GM23338 (cell line): ENCODE data around the gene VRK1. TPM values are rescaled to one million over a fixed set of nuclear protein-coding genes. Genes with fewer than 3 reads are reported as not detected.

ENCODE experiments used
- ATAC-seq: fragments of 200-7000 bp; cut with Tn5 transposase; 3 replicates; pipeline ENCODE4 v1.9.1; 2020
- DNase-seq: peaks from one replicate; pipeline ENCODE4 v3.0.0-alpha.2; 2015; ENCODE audit warnings: low spot score
- H2AFZ ChIP-seq: fragments of 200-600 bp; sonication (generic); 2 replicates; pipeline ENCODE4 v1.8.0; 2016; ENCODE audit warnings: antibody characterized with exemption, mild to moderate bottlenecking, moderate library complexity
- H3F3A ChIP-seq: fragments of 200-600 bp; sonication (generic); replicated peaks from 2 replicates; pipeline ENCODE4 v1.8.0; 2017; ENCODE audit warnings: antibody characterized with exemption, mixed run types, low read depth
- H3K27ac ChIP-seq: fragments of 200-600 bp; sonication (generic); 2 replicates; pipeline ENCODE4 v1.6.1; 2016; ENCODE audit warnings: low read depth
- H3K27me3 ChIP-seq: fragments of 200-600 bp; sonication (generic); 2 replicates; pipeline ENCODE4 v1.8.0; 2016; ENCODE audit warnings: mild to moderate bottlenecking, mixed run types, moderate library complexity; ENCODE audit not compliant: insufficient read depth
- H3K36me3 ChIP-seq: fragments of 200-600 bp; sonication (generic); 2 replicates; pipeline ENCODE4 v1.8.0; 2016; ENCODE audit warnings: mild to moderate bottlenecking; ENCODE audit not compliant: insufficient read depth
- H3K4me1 ChIP-seq: fragments of 200-600 bp; sonication (generic); 2 replicates; pipeline ENCODE4 v1.8.0; 2016; ENCODE audit warnings: mild to moderate bottlenecking, moderate library complexity; ENCODE audit not compliant: insufficient read depth
- H3K4me2 ChIP-seq: fragments of 200-600 bp; sonication (generic); 2 replicates; pipeline ENCODE4 v1.7.1; 2017; ENCODE audit warnings: mixed run types
- H3K4me3 ChIP-seq: fragments of 200-600 bp; sonication (generic); 2 replicates; pipeline ENCODE4 v1.6.1; 2016; ENCODE audit warnings: mixed run types
- H3K79me2 ChIP-seq: fragments of 200-600 bp; sonication (generic); replicated peaks from 2 replicates; pipeline ENCODE4 v1.8.0; 2017; ENCODE audit warnings: mild to moderate bottlenecking; ENCODE audit not compliant: insufficient read depth
- H3K9me2 ChIP-seq: fragments of 200-600 bp; sonication (generic); 2 replicates; pipeline ENCODE4 v1.8.0; 2017; ENCODE audit not compliant: insufficient read depth
- H4K20me1 ChIP-seq: fragments of 200-600 bp; sonication (generic); replicated peaks from 2 replicates; pipeline ENCODE4 v1.8.0; 2017; ENCODE audit warnings: mild to moderate bottlenecking; ENCODE audit not compliant: insufficient read depth
- H3K27ac Mint-ChIP-seq: 2 replicates; pipeline ENCODE4 v1.8.0; 2020; ENCODE audit warnings: inconsistent platforms, mild to moderate bottlenecking, moderate library complexity, mixed read lengths
- H3K27me3 Mint-ChIP-seq: 3 replicates; pipeline ENCODE4 v1.8.0; 2022; ENCODE audit warnings: low read depth, mild to moderate bottlenecking, moderate library complexity, mixed read lengths, inconsistent platforms; ENCODE audit not compliant: insufficient read depth, poor library complexity
- H3K36me3 Mint-ChIP-seq: 3 replicates; pipeline ENCODE4 v1.8.0; 2021; ENCODE audit warnings: low read depth, mild to moderate bottlenecking, inconsistent platforms, moderate library complexity, mixed read lengths
- H3K4me1 Mint-ChIP-seq: 3 replicates; pipeline ENCODE4 v1.8.0; 2020; ENCODE audit warnings: mild to moderate bottlenecking, inconsistent platforms, mixed read lengths
- H3K4me3 Mint-ChIP-seq: 3 replicates; pipeline ENCODE4 v1.8.0; 2021; ENCODE audit warnings: moderate library complexity, mild to moderate bottlenecking, inconsistent platforms, mixed read lengths
- H3K9me3 Mint-ChIP-seq: 3 replicates; pipeline ENCODE4 v1.8.0; 2020; ENCODE audit warnings: moderate library complexity, mild to moderate bottlenecking, inconsistent platforms, mixed read lengths
- EZH2phosphoT487 ChIP-seq: fragments of 200-600 bp; sonication (generic); IDR thresholded peaks from one replicate; pipeline ENCODE4 v1.8.1; 2018; ENCODE audit warnings: antibody characterized with exemption; ENCODE audit not compliant: unreplicated experiment
- JUNB ChIP-seq: IDR thresholded peaks from one replicate; pipeline ENCODE4 v1.6.1; 2016; ENCODE audit warnings: antibody characterized with exemption; ENCODE audit not compliant: unreplicated experiment
- NANOG ChIP-seq: IDR thresholded peaks from 2 replicates; pipeline ENCODE4 v1.6.1; 2016; ENCODE audit warnings: antibody characterized with exemption, borderline replicate concordance
- ZNF462 ChIP-seq: fragments of 250-450 bp; sonication (Bioruptor Pico); IDR thresholded peaks from 2 replicates; pipeline ENCODE4 v1.5.0; 2020; ENCODE audit warnings: mild to moderate bottlenecking, moderate library complexity
- polyA plus RNA-seq: library from polyadenylated mRNA; unstranded; fragments of >200 nt; fragmentation: Nextera tagmentation; extraction: Ambion mirVana; gene quantifications from 2 replicates; pipeline ENCODE4 v1.2.1, GENCODE V29; 2016
- total RNA-seq: library from RNA; depleted of rRNA; stranded (reverse); fragments of >200 nt; shearing (Covaris generic); gene quantifications from 2 replicates; pipeline ENCODE4 v1.2.3, GENCODE V29; 2014
- TF ChIP-seq, protein P1 (sequence below): IDR thresholded peaks from one replicate; pipeline ENCODE4 v1.6.1; 2018; ENCODE audit warnings: antibody characterized with exemption; ENCODE audit not compliant: unreplicated experiment

The VRK1 gene
- total and polyA plus RNA-seq, 2 experiments from 2014 or later: 83.8 to 119 TPM

GRCh38 chr14:96827290-96827689, 30.1 kb downstream of the VRK1 start:
- Histone ChIP-seq H3K4me2 (no peak overlapping the region), H3K79me2 (peaks cover 100% of the 10 kb centered on the region), H3K4me1 (no peaks in the 10 kb centered on the region; the same call in 1 of the 2 replicates), H3K27ac (no peak overlapping the region), H3K27me3 (no peaks in the 10 kb centered on the region), H3F3A (no peaks in the 10 kb centered on the region), H3K9me2 (no peaks in the 10 kb centered on the region), H2AFZ (no peak overlapping the region), H4K20me1 (peaks cover 32% of the 10 kb centered on the region), H3K36me3 (no peaks in the 10 kb centered on the region), H3K4me3 (no peak overlapping the region)
- no peaks in the 10 kb centered on the region for H3K9me3 Mint-ChIP-seq
- DNase-seq (no peak), ATAC-seq (peak; percentile 65)
- peaks cover 28% of the 10 kb centered on the region for H3K4me1 Mint-ChIP-seq
- H3K4me3 Mint-ChIP-seq: no peak overlapping the region
- H3K27ac Mint-ChIP-seq: 0 out of 2 replicates have a peak overlapping the region, but pooled peaks have one; percentile 9
- no peaks in the 10 kb centered on the region; the same call in 2 of the 3 replicates for H3K36me3 Mint-ChIP-seq
- no peaks in the 10 kb centered on the region for H3K27me3 Mint-ChIP-seq
- TF ChIP-seq EZH2phosphoT487: no peak
- no peak for TF ChIP-seq JUNB
- no peak for TF ChIP-seq ZNF462 (CRISPR knock-in tag)
- TF ChIP-seq, protein P1, sequence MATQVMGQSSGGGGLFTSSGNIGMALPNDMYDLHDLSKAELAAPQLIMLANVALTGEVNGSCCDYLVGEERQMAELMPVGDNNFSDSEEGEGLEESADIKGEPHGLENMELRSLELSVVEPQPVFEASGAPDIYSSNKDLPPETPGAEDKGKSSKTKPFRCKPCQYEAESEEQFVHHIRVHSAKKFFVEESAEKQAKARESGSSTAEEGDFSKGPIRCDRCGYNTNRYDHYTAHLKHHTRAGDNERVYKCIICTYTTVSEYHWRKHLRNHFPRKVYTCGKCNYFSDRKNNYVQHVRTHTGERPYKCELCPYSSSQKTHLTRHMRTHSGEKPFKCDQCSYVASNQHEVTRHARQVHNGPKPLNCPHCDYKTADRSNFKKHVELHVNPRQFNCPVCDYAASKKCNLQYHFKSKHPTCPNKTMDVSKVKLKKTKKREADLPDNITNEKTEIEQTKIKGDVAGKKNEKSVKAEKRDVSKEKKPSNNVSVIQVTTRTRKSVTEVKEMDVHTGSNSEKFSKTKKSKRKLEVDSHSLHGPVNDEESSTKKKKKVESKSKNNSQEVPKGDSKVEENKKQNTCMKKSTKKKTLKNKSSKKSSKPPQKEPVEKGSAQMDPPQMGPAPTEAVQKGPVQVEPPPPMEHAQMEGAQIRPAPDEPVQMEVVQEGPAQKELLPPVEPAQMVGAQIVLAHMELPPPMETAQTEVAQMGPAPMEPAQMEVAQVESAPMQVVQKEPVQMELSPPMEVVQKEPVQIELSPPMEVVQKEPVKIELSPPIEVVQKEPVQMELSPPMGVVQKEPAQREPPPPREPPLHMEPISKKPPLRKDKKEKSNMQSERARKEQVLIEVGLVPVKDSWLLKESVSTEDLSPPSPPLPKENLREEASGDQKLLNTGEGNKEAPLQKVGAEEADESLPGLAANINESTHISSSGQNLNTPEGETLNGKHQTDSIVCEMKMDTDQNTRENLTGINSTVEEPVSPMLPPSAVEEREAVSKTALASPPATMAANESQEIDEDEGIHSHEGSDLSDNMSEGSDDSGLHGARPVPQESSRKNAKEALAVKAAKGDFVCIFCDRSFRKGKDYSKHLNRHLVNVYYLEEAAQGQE: no peak
- TF ChIP-seq NANOG: no peak
